Suprapubic skin (tissue), 3 donors: ENCODE measurements around the gene DUOXA2.

Source experiments
- CTCF ChIP-seq, 2 donors: fragments of 200-600 bp in 1 of 2; fragments of 450-650 bp in 1 of 2; sonication (generic) in 1 of 2; IDR thresholded peaks; one replicate each; pipeline ENCODE4 v1.5.1; 2016 to 2019; ENCODE audit warnings: antibody characterized with exemption in 2 of 2, mild to moderate bottlenecking in 1 of 2, moderate library complexity in 1 of 2
- POLR2A ChIP-seq, 2 donors: fragments of 450-650 bp; IDR thresholded peaks; one replicate each; pipeline ENCODE4 v1.6.1; 2017; ENCODE audit warnings: antibody characterized with exemption in 2 of 2, mild to moderate bottlenecking in 2 of 2, moderate library complexity in 2 of 2

DNA sequence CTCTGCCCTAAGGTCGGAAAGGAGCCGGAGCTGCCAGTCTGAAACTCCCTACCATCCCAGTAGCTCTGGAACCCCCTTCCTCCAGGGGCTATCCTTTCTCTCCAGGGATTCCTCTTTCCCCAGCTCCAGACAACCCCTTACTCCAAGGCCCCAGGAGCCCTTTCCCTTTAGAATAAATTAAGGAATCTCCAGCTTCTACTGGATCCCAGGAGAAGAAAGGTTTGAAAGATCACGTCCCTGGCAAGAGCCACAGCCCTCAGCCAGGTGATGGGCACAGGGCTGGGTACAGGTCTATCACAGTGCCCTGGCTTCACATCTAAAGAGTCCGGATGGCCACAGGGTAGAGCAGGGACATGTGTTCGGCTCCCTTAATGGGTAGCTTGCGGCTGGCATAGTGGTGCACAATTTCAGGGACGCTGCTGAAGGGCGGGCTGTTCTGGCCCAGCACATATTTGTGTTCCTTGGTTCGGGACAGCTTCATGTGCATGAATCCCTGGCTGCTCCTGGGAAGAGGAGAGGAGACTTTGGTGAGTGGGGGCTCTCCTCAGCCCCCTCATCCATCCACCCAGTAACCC, 53.6 kb downstream of the DUOXA2 start:
- TF ChIP-seq CTCF (IDR thresholded peaks at IDR 0.05) (no peak), POLR2A (IDR thresholded peaks at IDR 0.05) (no peak)
